GM03348 (cell line): ENCODE results near the gene FAM24A.

Experiments
- DNase-seq: peaks from one replicate; pipeline ENCODE4 v3.0.0; 2012; ENCODE audit warnings: low spot score

FAM24A gene

DNA sequence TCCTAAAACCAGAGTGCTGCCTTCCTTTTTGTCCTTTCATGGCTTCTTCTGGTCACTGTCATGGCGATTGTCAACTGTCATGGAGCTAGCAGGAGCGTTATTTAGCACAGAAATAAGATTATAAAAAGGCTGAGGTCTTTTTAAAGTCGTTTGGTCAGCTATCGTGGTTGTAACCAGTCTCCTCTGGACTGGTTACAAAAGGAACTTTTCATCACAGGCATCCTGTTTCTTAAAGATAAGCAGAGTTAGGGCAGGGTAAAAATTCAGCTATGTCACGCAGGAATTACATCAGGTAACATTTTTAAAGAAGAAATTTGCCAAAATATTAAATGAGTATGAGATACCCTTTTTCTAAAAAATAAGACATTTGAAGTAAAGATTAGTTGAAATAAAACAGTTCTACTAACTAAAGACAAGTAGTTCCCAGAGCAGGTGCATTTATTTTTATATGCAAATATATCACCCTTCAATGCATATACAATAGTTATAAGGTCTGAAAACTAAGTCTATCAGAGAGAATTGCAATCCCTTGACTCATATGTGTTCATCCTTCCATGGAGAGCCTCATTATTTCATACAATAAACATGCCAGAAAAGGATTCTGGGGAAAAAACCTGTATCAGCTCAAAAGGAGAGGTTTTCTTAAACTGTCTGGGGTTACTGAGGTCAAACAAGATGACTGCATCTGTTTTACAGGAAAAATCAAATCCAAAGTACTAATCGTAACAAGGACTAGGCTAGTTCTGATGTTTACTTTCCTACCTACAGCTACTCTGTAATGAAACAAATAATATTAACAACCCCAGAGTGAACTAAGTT lies 20.9 kb downstream of the FAM24A start:
- DNase-seq: no peak

DNA sequence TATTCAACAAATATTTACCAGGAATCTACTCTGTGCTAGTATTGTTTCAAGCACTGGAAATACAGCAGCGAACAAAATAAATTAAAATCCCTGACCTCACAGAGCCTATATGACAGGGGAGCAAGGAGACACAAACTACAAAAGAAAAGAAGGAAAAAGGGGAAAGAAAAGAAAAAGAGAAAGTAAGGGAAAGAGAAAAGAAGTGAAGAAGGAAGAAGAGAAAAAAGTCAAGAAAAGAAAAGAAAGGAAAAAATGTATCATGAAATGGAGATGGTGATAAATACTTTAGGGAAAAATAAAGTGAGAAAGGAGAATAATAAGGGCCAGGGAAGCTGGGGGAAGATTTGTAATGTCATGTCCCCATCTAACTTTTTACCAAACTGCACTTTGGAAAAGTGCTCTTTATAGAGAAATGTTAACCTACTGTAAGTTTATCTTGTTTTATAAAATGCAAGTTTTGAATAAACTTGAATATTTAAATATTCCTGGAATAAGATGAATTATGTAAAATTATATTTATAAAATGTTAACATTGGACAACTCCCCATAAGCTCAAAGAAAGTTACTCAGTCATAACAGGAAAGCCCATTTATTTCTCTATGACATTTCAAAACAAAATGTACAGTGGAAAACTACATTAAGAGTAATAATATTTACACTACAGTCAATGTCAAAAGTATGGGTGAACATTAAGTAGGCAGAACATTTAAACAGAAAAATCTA lies 28.9 kb downstream of the FAM24A start:
- DNase-seq: no peak

DNA sequence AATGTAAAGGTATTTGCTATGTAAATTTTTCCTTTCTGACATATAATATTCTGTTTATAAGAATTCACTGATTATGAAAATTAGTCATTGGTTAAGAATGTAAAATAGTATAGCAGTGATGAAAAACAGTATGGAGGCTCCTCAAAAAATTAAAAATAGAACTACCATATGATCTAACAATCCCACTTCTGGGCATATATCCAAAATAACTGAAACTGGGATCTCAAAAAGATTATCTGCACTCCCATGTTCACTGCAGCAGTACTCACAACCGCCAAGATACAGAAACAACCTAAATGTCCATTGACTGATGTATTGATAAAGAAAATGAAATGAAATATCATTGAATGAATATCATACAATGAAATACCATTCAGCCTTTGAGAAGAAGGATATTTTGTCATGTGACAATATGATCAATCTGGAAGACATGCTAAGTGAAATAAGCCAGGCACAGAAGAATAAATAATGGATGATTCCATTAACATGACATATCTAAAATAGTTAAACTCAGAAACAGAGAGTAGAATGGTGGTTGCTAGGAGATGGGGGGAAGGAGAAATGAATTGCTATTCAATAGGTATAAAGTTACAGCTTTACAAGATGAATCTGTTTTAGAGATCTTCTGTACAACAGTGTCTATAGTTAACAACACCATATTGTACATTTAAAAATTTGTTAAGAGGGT lies 29.6 kb downstream of the FAM24A start:
- no peak for DNase-seq

DNA sequence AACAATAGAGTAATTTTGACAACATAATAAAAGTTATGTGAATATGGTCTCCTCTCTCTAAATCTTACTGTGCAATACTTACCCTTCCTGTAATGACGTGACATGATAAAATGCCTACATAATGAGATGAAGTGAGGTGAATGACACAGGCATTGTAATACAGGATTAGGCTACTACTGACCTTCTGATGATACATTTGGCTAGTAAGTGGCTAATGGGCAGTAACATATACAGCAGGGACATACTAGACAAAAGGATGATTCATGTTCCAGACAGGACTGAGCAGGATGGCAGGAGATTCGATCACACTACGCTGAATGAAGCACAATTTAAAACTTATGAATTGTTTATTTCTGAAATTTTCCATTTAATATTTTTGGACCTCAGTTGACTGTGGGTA lies 38.9 kb downstream of the FAM24A start:
- no peak for DNase-seq

DNA sequence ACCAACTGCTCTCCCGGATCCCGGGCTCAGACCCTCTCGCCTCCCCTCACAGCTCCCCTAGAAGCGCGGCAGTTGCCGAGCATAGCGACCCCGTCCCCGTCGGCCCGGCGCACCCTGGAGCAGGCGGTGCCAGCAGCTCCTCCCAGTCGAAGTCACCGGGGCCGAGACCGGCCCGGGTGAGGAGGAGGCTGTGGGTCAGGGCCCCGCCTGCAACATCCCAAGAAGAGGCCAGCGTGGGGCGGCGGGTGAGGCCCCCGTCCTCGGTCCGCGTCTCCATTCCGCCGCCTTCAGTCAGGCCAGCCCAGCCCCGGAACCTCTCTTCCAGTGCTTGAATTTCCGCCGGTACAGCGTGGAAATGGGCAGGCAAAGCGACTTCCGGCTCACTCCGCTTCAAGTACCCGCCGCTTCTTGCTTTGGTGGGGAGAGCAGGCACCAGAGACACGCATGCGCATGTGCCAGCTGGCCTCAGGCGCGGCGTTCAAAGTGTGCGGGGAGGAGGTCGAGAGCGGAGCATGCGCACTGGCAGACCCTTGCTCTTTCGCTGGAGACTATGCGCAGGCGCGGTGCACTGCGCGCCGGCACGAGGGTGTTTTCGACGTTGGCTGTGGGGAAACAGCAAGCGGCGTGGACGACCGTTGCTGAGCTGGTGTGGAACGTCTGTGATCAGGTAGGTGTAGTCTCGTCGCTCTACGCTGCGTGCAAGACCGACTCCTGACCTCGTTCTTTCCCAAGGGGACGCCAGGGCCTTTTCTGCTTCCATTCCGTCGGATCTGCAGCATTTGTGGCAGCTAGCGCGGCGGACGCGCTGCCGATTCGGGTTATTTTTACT lies 43.7 kb downstream of the FAM24A start, which contains the start of gene C10orf88:
Gene C10orf88, minus strand, starts transcription at position 326 of the 829 bp plus-strand sequence. Its CDS starts 49 bp downstream, at position 277.
- peak; percentile 100 for DNase-seq

DNA sequence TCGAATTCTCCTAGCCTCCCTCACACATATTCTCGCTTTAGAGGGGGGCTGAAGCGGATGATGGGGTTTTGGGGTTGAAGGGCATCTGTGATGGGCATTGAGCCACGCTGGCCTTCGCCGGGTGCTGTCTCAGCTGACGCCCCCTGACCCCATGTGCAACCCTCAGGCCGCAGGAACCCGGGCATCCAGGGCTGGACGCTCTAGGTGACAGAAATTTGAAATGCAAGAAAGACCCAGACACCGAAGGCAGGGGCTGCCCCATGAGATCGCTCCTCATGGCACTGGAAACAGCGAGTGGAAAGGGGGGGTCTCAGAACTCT lies 44.3 kb downstream of the FAM24A start:
- no peak for DNase-seq

DNA sequence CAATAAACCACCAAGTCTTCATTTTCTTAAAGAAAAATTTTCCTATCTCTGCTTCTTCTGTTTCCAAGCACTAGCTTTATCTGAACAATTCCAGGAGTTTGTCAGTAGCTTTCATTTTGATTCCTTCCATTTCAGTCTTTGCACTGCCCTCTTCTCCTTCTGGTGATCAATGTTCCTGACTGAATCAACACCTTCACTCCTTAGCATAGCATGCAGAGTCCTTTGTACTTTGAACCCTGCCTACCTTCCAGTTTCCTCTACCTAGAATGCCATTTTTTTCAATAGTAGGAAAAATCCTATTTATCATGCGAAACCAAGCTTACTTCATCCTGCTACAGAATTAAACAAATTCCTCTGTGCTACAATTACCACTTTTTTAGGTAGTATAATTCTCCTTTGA lies 45.5 kb downstream of the FAM24A start:
- DNase-seq: no peak

DNA sequence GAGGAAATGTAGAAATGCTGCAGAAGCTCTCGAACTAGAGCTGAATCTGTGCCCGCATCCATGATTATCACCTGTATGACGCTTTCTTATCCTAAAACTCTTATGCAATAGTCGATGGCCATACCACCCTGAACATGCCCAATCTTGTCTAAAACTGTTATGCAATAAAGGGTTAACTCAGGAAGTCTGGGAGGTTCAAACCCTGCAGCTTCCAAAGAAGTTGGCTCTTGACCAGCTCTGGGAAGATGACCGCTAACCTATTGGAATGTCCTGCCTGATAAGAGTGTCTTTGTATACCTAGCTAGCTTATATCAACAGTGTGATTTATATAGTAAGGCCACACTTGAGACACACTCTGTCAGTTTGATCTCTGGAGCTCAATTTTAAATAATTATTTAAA lies 47.1 kb downstream of the FAM24A start:
- DNase-seq: no peak

DNA sequence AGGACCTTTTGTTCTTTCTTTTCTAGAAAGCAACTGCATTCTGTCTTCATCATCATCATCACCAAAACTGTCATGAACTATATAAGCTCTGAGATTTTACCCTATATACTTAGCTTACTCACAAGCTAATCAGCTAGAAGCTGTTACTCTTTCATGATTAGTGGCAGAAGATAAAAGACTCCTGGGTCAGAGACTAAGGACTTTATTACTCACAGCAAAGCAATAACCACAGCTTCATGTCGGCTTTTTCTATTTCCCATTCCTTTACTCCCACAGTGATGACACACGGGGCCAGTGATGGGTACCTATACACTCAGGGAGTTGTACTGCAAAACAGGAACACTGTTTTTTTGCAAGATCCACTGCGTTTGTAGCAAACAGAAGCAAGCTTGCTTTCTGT lies 52.0 kb downstream of the FAM24A start:
- no peak for DNase-seq
